AG09309 (cell line): ENCODE results near the gene KPNA1.
A peak's percentile ranks its signal among the peaks of the same experiment; 100 is the strongest.

ENCODE experiments used
- DNase-seq: peaks from one replicate; pipeline ENCODE4 v3.0.0-alpha.2; 2010; ENCODE audit warnings: low read depth
- H3K4me3 ChIP-seq: 2 replicates; pipeline ENCODE4 v1.5.1; 2011; ENCODE audit warnings: mild to moderate bottlenecking, low read depth, low read length, moderate library complexity; ENCODE audit not compliant: control insufficient read depth
- CTCF ChIP-seq: IDR thresholded peaks from 2 replicates; pipeline ENCODE4 v1.5.1; 2011; ENCODE audit warnings: mild to moderate bottlenecking, low read depth, low read length, inconsistent platforms; ENCODE audit not compliant: insufficient read depth, control insufficient read depth; ENCODE audit errors: missing control alignments

The KPNA1 gene

DNA sequence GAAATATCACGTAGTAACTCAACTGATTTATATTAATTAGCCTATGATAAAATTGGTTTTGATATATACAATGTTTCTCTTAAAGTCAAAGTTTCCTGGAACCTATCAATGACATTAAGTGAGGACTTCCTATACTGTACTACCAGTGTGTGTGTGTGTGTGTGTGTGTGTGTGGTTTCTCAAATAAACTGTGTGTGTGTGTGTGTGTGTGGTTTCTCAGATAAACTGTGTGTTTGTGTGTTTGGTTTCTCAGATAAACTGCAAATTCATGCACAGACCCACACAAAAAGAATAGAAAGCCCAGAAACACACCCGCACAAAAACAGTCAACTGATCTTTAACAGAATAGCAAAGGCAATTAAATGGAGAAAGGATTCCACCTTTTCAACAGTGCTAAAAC, 84.4 kb downstream of the KPNA1 start:
- H3K4me3 ChIP-seq, result no peak overlapping the region
- no peak for DNase-seq
- no peak for TF ChIP-seq CTCF

- TF ChIP-seq CTCF, result no peak
- DNase-seq, result no peak
- no peak overlapping the region for H3K4me3 ChIP-seq
These were observed 86.8 kb downstream of the KPNA1 start for GRCh38 chr3:122427857-122428471.

GRCh38 chr3:122421836-122422235, 92.9 kb downstream of the KPNA1 start:
- H3K4me3 ChIP-seq, result no peak overlapping the region
- no peak for TF ChIP-seq CTCF
- no peak for DNase-seq

DNA sequence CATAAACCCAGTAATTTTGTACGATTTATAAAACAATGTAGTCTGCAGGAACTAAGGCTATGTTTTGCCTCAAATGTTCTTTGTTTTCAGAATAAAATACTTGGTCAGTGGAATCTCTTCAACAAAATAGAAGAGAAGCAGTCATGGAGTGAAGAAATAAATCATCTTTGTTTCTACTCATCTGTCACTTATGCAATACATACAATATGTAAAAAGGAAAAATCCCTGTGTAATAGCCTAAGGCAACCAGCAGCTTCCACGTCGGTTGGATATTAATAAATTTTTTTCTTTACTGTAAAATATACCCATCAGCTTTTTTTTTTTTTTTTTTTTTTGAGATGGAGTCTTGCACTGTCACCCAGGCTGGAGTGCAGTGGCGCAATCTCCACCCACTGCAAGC, 93.6 kb downstream of the KPNA1 start:
- DNase-seq, result no peak
- TF ChIP-seq CTCF, result no peak
- H3K4me3 ChIP-seq, result no peak overlapping the region

DNA sequence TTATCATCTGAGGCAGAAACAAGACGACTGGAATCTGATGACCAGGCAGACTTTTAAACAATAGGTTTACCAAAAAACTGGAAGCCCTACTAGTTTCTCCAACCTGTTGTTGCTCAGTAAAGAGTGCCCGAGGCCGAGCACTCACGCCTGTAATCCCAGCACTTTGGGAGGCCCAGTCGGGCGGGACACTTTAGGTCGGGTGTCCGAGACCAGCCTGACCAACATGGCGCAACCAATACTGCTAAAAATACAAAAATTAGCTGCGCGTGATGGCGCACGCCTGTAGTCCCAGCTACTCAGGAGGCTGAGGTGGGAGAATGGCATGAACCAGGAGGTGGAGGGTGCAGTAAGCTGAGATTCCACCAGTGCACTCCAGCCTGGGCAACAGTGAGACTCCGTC, 97.8 kb downstream of the KPNA1 start:
- DNase-seq, result no peak
- H3K4me3 ChIP-seq, result peak overlapping the region; percentile 86
- no peak for TF ChIP-seq CTCF

DNA sequence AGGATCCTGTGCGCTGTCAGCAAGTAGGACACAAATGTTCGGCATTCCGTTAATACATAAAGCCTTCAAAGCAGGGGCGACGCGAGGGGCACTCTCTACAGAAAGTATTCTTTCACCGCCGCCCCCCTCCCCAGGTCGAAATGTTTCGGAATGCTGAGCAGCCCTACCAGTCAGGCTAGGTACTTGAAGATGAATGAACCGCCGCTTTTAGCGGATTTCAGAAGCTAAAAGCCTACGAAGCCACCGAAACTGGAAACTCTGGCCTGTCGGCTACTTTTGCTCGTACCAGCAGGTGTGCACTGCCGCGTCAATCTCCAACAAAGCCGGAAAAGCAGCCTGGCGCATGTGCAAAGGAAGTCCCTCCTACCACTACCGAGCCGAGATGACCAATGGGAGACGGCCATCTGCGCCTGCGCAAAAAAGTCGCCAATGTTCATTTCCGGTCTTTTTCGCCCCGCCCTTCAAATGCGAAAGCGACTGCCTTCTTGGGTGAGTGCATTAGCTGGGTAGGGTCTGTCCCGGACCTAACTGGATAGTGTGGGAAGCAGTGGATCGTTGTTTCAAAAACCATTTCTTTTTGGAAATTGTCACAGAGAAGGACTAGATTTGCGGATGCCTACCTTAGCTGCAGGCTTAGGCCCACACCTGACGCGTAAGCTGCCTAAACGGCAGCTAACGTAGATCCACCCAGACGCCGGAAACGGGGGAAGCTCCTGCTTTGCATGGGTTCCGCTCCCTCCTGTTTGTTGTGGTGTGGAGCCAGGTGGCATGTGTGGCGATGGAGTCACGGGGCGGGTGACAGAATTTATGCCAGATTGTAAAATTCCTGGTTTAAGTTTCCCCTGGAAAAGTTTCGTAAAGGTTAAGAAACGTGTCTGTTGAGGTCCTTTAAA, 98.7 kb downstream of the KPNA1 start, which contains the start of gene WDR5B:
Gene WDR5B, minus strand, starts transcription at position 301 of the 893 bp plus-strand sequence. CDS start 534 bp downstream, outside the sequence.
- peak within 1 kb of the TSS; percentile 86 for H3K4me3 ChIP-seq
- TF ChIP-seq CTCF, result no peak
- peak; percentile 93 for DNase-seq
